OCI-LY7 (cell line): Measurements from ENCODE around the gene RBM20. TPM values are rescaled to one million over a fixed set of nuclear protein-coding genes. Genes with fewer than 3 reads are reported as not detected.

Experiments
- BruUV-seq: library from RNA; stranded (reverse); fragments of 400-500 nt; replicated peaks from 2 replicates; lab custom pipeline; 2021; lab: Mats Ljungman, UMichigan
- CTCF ChIA-PET: fragments of 300-600 bp; sonication (Branson Sonifier 250); formaldehyde crosslinking; loops from one replicate; lab custom pipeline; 2022; ENCODE audit warnings: antibody characterized with exemption; ENCODE audit not compliant: unreplicated experiment; lab: Charles Lee
- POLR2A ChIA-PET: fragments of 300-600 bp; sonication (Branson Sonifier 250); formaldehyde crosslinking; loops from one replicate; lab custom pipeline; 2022; ENCODE audit warnings: antibody characterized with exemption; lab: Charles Lee
- DNase-seq: peaks from one replicate; pipeline ENCODE4 v3.0.0-alpha.2; 2015; ENCODE audit warnings: low spot score
- H2AFZ ChIP-seq: fragments of 200-600 bp; sonication (generic), shearing (Covaris generic); 2 replicates; pipeline ENCODE4 v1.6.1; 2014; ENCODE audit warnings: mild to moderate bottlenecking, antibody characterized with exemption, low read length, moderate library complexity
- H3K27ac ChIP-seq: fragments of 200-600 bp; sonication (generic); 2 replicates; pipeline ENCODE4 v1.5.1; 2014; ENCODE audit warnings: mixed run types, low read depth, mild to moderate bottlenecking, moderate library complexity, low read length, inconsistent platforms; ENCODE audit not compliant: poor library complexity, severe bottlenecking
- H3K36me3 ChIP-seq: fragments of 200-600 bp; sonication (generic); 2 replicates; pipeline ENCODE4 v1.6.1; 2014; ENCODE audit warnings: mild to moderate bottlenecking, antibody characterized with exemption, low read length, moderate library complexity, mixed read lengths; ENCODE audit not compliant: insufficient read depth
- H3K4me1 ChIP-seq: fragments of 200-600 bp; sonication (generic); 2 replicates; pipeline ENCODE4 v1.5.1; 2014; ENCODE audit warnings: mild to moderate bottlenecking, low read length; ENCODE audit not compliant: insufficient read depth, poor library complexity, severe bottlenecking
- H3K4me2 ChIP-seq: fragments of 200-600 bp; sonication (generic); 2 replicates; pipeline ENCODE4 v1.6.1; 2014; ENCODE audit warnings: mild to moderate bottlenecking, low read length
- H3K4me3 ChIP-seq: fragments of 200-600 bp; sonication (generic); 2 replicates; pipeline ENCODE4 v1.5.1; 2014; ENCODE audit warnings: mild to moderate bottlenecking, low read depth, low read length; ENCODE audit not compliant: poor library complexity, severe bottlenecking
- H3K79me2 ChIP-seq: fragments of 200-600 bp; sonication (generic); 2 replicates; pipeline ENCODE4 v1.6.1; 2016; ENCODE audit warnings: low read depth, mild to moderate bottlenecking, low read length, moderate library complexity, mixed read lengths; ENCODE audit not compliant: insufficient read depth
- H3K9me2 ChIP-seq: fragments of 200-600 bp; sonication (generic); 2 replicates; pipeline ENCODE4 v1.6.1; 2016; ENCODE audit warnings: mild to moderate bottlenecking, low read length, mixed read lengths; ENCODE audit not compliant: insufficient read depth
- H3K9me3 ChIP-seq: fragments of 200-600 bp; sonication (generic); 2 replicates; pipeline ENCODE4 v1.6.1; 2014; ENCODE audit warnings: mild to moderate bottlenecking, mixed run types, low read length, mixed read lengths
- H4K20me1 ChIP-seq: fragments of 200-600 bp; sonication (generic); 2 replicates; pipeline ENCODE4 v1.6.1; 2014; ENCODE audit warnings: mild to moderate bottlenecking, antibody characterized with exemption, low read length, moderate library complexity, mixed read lengths; ENCODE audit not compliant: insufficient read depth
- CTCF ChIP-seq: fragments of 200-600 bp; sonication (generic); conservative IDR thresholded peaks from 2 replicates; pipeline ENCODE4 v1.5.1; 2014; ENCODE audit warnings: mild to moderate bottlenecking, antibody characterized with exemption, low read length, moderate library complexity, mixed read lengths
- EZH2phosphoT487 ChIP-seq: fragments of 200-600 bp; sonication (generic); IDR thresholded peaks from 2 replicates; pipeline ENCODE4 v1.6.1; 2018; ENCODE audit warnings: low read depth, borderline replicate concordance, mild to moderate bottlenecking, mixed run types, antibody characterized with exemption, low read length, moderate library complexity, mixed read lengths
- intact Hi-C: fragments of 100-400 bp; cut with micrococcal nuclease; formaldehyde crosslinking; loops from one replicate; pipeline ENCODE4 v1.10.0; 2022; ENCODE audit not compliant: unreplicated experiment
- total RNA-seq, 2 experiments: library from RNA; depleted of rRNA in 1 of 2; stranded (reverse); fragments of >200 nt in 1 of 2; shearing (Covaris generic) in 1 of 2; gene quantifications; 2 replicates each; pipeline ENCODE4 v1.2.3, GENCODE V29; 2014 to 2022

The RBM20 gene
- total RNA-seq, 2 experiments from 2014 or later, result 0.35 to 1.0 TPM

- no peak for DNase-seq
- no peak for TF ChIP-seq EZH2phosphoT487
- TF ChIP-seq CTCF, result no peak
- Histone ChIP-seq H3K9me3 (no peaks in the 10 kb centered on the region), H3K27ac (no peak overlapping the region), H3K4me3 (no peak overlapping the region), H4K20me1 (no peaks in the 10 kb centered on the region), H2AFZ (no peak overlapping the region), H3K9me2 (no peaks in the 10 kb centered on the region), H3K36me3 (no peaks in the 10 kb centered on the region), H3K79me2 (no peaks in the 10 kb centered on the region), H3K4me1 (peaks cover 41% of the 10 kb centered on the region), H3K4me2 (no peak overlapping the region)
- BruUV-seq, result no TSS peak
- POLR2A ChIA-PET, result interaction anchor here (0.7 to 1.5 kb wide), 3 partner anchors 16 to 81 kb away, joined by 3 read pairs; no protein-coding TSS in a partner anchor
- intact Hi-C loops, result no loop called here
- CTCF ChIA-PET, result interaction anchor here (1.2 kb wide), 1 partner anchor 54 kb away, joined by 4 read pairs; no protein-coding TSS in a partner anchor
Observed at GRCh38 chr10:110806335-110806734, 162.2 kb downstream of the RBM20 start.

GRCh38 chr10:110808123-110808522 lies 164.0 kb downstream of the RBM20 start:
- no peaks in the 10 kb centered on the region for H3K79me2 ChIP-seq
- no peak overlapping the region for H3K4me3 ChIP-seq
- POLR2A ChIA-PET, result interaction anchor here (0.5 to 1.6 kb wide), 4 partner anchors 14 to 77 kb away, joined by 3 read pairs; partner anchors contain the start of gene PDCD4
- H3K27ac ChIP-seq, result no peak overlapping the region
- TF ChIP-seq CTCF (no peak), EZH2phosphoT487 (no peak)
- peaks cover 32% of the 10 kb centered on the region for H3K4me1 ChIP-seq
- H3K9me3 ChIP-seq, result no peaks in the 10 kb centered on the region
- no peaks in the 10 kb centered on the region for H4K20me1 ChIP-seq
- no peak overlapping the region for H3K4me2 ChIP-seq
- no peak for DNase-seq
- BruUV-seq, result no TSS peak
- CTCF ChIA-PET, result no interaction called here
- H3K9me2 ChIP-seq, result no peaks in the 10 kb centered on the region
- intact Hi-C loops, result no loop called here
- no peaks in the 10 kb centered on the region for H3K36me3 ChIP-seq
- H2AFZ ChIP-seq, result no peak overlapping the region

GRCh38 chr10:110808615-110809014 lies 164.5 kb downstream of the RBM20 start:
- Histone ChIP-seq H4K20me1 (no peaks in the 10 kb centered on the region), H2AFZ (no peak overlapping the region), H3K4me3 (no peak overlapping the region), H3K36me3 (no peaks in the 10 kb centered on the region), H3K9me3 (no peaks in the 10 kb centered on the region), H3K79me2 (no peaks in the 10 kb centered on the region), H3K27ac (no peak overlapping the region), H3K9me2 (no peaks in the 10 kb centered on the region), H3K4me1 (peaks cover 27% of the 10 kb centered on the region), H3K4me2 (no peak overlapping the region)
- TF ChIP-seq CTCF (no peak), EZH2phosphoT487 (no peak)
- DNase-seq, result no peak
- intact Hi-C loops, result no loop called here
- CTCF ChIA-PET, result interaction anchor here (0.8 kb wide), 1 partner anchor 10 kb away, joined by 3 read pairs; no protein-coding TSS in a partner anchor
- POLR2A ChIA-PET, result interaction anchor here (0.5 to 1.6 kb wide), 4 partner anchors 16 to 82 kb away, joined by 3 to 4 read pairs (median 3); partner anchors contain the start of gene PDCD4
- no TSS peak for BruUV-seq
